Aorta (tissue), 5 donors: ENCODE measurements around the gene EXOC3L1. TPM values are rescaled to one million over a fixed set of nuclear protein-coding genes. Genes with fewer than 3 reads are reported as not detected.

Experiments
- ATAC-seq: fragments of 200-7000 bp; cut with Tn5 transposase; one replicate; pipeline ENCODE4 v1.9.1; 2022; ENCODE audit warnings: moderate library complexity; ENCODE audit not compliant: low FRiP score
- DNase-seq, 2 donors: peaks; one replicate each; pipeline ENCODE4 v3.0.0-alpha.2; 2020
- H3K27ac ChIP-seq, 2 donors: one replicate each; pipeline ENCODE4 v1.5.1; 2013; ENCODE audit warnings: low read length in 2 of 2, mild to moderate bottlenecking in 2 of 2, moderate library complexity in 2 of 2, control low read depth in 1 of 2, inconsistent platforms in 1 of 2, low read depth in 1 of 2
- H3K27me3 ChIP-seq, 2 donors: one replicate each; pipeline ENCODE4 v1.6.1; 2013; ENCODE audit warnings: control low read depth in 1 of 2, low read length in 1 of 2, mild to moderate bottlenecking in 1 of 2, moderate library complexity in 1 of 2; ENCODE audit not compliant: insufficient read depth in 2 of 2, control insufficient read depth in 1 of 2
- H3K36me3 ChIP-seq, 2 donors: one replicate each; pipeline ENCODE4 v1.6.1; 2013; ENCODE audit warnings: control low read depth in 1 of 2, low read length in 1 of 2, mild to moderate bottlenecking in 1 of 2; ENCODE audit not compliant: insufficient read depth in 2 of 2, control insufficient read depth in 1 of 2
- H3K4me1 ChIP-seq, 2 donors: one replicate each; pipeline ENCODE4 v1.6.1; 2013; ENCODE audit warnings: low read length in 2 of 2, control low read depth in 1 of 2, mild to moderate bottlenecking in 1 of 2, moderate library complexity in 1 of 2; ENCODE audit not compliant: insufficient read depth in 2 of 2, control insufficient read depth in 1 of 2
- H3K4me3 ChIP-seq, 2 donors: one replicate each; pipeline ENCODE4 v1.5.1; 2013; ENCODE audit warnings: low read length in 2 of 2, control low read depth in 1 of 2, mild to moderate bottlenecking in 1 of 2
- H3K9me3 ChIP-seq: one replicate; pipeline ENCODE4 v1.6.1; 2013; ENCODE audit warnings: mild to moderate bottlenecking, low read length; ENCODE audit not compliant: control insufficient read depth
- WGBS, 2 donors: extraction: QIAGEN DNeasy Blood & Tissue Kit; methylation state at CpG; one replicate each; pipeline ENCODE4 v1.1.7; 2013; 5-methylcytosine and 5-hydroxymethylcytosine counted together
- intact Hi-C, 2 donors: fragments of 100-400 bp; cut with DNase I; formaldehyde crosslinking; loops; one replicate each; pipeline versions ENCODE4 v1.14.2 to v1.15.0; 2022
- polyA plus RNA-seq, 2 donors: library from polyadenylated mRNA; stranded (reverse); fragments of 200-250 nt; gene quantifications; one replicate each; pipeline ENCODE4 v1.2.3, GENCODE V29; 2013
- total RNA-seq, 2 donors: library from RNA; stranded (reverse); fragmentation: NEBNext Ultra II Directional; extraction: Animal tissue kit (Norgen Biotek cat#: 25700); gene quantifications; one replicate each; pipeline ENCODE4 v1.2.1, GENCODE V29; 2021
- donor health status: healthy with polysubstance abuse.
- donor health status: Bipolar disorder and iron deficiency.
- donor health status: DM: no; HTN: no; CAD: no.
- donor health status: DM: no; HTN: no; CAD: no.
- donor health status: DM: yes; HTN: yes; CAD: no.

EXOC3L1 gene
- total and polyA plus RNA-seq, 4 donors: 0.51 to 4.4 (median 1.5) TPM

DNA sequence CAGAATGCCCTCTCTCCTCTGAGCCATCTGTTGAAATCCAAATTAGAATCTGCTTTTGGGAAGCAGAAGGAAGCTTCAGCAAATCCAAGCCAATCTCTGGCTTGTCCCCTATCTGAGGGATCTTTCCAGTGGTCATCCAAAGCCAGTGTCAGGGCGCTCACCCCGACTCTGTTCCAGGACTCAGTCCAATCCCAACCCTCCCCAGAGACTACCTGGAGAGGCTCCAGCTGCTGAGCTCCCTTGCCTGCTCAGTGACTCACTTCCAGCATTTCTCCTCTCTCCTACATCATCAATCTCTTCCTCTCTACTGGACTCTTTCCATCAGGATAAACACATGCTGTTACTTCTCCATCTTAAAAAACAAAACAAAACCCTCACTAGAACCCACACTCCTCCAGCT lies 8.6 kb downstream of the EXOC3L1 start:
- H3K4me3 ChIP-seq: no peak overlapping the region
- 6 to 8% methylated on average over 2 of the region's 2 CpGs for WGBS, 2 donors
- H3K4me1 ChIP-seq: no peaks in the 10 kb centered on the region
- no peak overlapping the region for H3K27ac ChIP-seq
- H3K36me3 ChIP-seq: no peaks in the 10 kb centered on the region
- H3K9me3 ChIP-seq: no peaks in the 10 kb centered on the region
- DNase-seq (peak in 1 of 2 donors; percentile 87), ATAC-seq (no peak)
- peaks cover 0 to 2% of the 10 kb centered on the region in 2 donors for H3K27me3 ChIP-seq
- intact Hi-C loops: loop anchor here (10.0 kb wide), 2 partner anchors 207 to 287 kb away; no protein-coding TSS in a partner anchor

DNA sequence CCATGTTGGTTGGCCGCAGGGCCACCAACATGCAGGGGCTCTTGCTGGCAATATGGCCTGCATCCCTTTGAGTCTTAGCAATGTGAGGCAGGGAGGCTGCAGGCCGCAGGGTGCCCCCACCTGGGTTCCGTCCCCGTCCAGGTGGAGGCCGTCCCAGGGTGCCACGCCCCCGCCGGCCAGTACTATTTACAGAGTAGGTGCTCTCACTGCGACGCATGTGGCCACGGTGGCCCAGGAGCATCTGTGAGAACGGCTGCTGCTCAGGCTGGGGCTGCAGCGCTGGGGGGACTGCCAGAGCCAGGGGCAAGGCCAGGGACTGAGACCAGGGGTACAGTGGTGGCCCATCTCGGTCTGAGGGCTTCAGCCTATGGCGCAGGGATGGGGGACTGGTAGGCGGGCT lies 9.8 kb downstream of the EXOC3L1 start:
- Histone ChIP-seq H3K4me3 (no peak overlapping the region), H3K27me3 (peaks cover 0 to 2% of the 10 kb centered on the region in 2 donors), H3K4me1 (no peaks in the 10 kb centered on the region), H3K27ac (no peak overlapping the region), H3K9me3 (no peaks in the 10 kb centered on the region), H3K36me3 (no peaks in the 10 kb centered on the region)
- 90 to 93% methylated on average over 16 of the region's 16 CpGs for WGBS, 2 donors
- DNase-seq (peak in 1 of 2 donors; percentile 75), ATAC-seq (no peak)
- intact Hi-C loops: loop anchor here (10.0 kb wide), 2 partner anchors 205 to 285 kb away; no protein-coding TSS in a partner anchor

DNA sequence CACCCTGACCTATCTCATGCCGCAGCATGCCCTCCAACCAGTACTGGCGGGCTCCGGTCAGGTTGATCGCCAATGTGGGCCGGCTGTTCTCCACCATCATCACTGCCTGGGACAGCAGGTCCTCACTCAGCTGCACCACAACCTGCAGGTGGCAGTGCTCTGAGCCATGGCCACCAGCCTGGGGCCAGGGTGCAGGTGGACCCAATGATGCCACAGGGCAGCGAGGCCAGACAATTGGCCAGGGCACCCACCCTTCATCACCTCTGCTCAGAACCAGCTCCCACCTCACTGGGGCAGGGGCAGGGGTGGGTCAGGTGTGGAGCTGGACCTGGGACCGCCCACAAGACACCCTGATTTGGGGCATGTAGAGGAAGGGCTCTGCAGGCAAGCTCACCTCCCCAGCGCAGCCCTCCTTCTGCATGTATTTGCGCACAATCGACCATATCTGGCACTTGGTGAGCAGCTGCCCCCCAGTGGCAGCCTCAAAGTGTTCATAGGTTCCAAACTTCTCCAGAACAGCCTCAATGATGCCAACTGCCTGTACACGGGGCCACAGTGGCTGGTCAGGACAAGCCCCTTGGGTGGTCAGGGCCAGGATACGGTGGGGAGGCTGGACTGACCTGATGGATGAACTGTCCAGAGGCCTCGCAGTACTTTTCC lies 10.4 kb downstream of the EXOC3L1 start:
- Histone ChIP-seq H3K4me3 (no peak overlapping the region), H3K9me3 (no peaks in the 10 kb centered on the region), H3K27ac (no peak overlapping the region), H3K36me3 (no peaks in the 10 kb centered on the region), H3K27me3 (peaks cover 0 to 2% of the 10 kb centered on the region in 2 donors), H3K4me1 (no peaks in the 10 kb centered on the region)
- DNase-seq: peak in 1 of 2 donors; percentile 75
- intact Hi-C loops: loop anchor here (10.0 kb wide), 2 partner anchors 205 to 285 kb away; no protein-coding TSS in a partner anchor
- no peak for ATAC-seq
- WGBS, 2 donors: 91 to 92% methylated on average over 13 of the region's 13 CpGs

DNA sequence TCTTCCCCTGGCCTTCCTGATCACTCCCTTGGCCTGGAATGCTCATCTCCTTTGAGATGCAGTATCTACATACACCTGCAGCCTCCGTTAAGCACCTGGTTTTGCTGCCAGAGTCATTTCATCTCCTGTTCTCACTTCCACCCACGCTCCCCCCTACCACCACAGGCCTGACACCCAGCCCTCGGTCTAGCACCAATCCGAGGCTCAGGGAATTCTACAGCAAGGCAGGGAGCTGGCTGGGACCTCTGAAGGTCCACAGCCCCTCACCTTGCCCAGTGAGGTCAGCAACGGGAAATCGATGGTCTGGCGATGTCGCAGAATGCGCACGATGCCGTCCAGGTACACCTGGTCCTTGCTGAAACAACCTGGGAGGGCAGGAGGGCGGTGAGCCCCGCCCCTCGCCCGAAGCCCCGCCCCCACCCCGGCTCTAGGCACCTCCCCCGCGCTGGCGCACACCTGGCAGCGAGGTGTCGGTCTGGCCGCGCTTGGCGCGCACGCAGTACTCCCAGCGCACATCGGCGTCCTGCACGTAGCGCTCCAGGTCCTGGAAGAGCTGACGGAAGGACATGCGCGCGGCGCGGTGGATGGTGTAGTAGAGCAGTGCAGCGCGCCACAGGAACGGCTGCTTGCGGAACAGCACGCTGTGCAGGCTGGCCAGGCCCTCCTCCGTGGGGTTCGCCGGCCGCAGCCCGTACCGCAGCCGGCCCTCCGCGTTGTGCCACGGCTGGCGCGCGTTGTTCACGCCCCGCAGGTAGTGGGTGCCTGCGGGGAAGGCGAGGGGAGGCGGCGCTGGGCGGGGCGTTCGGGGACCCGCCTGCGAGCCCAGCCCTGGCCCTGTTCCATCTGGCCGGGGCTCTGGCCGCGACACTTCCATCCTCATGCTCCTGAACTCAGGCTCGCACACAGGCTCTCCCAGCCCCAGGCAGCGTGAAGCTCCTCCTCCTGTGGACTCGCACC lies 11.9 kb downstream of the EXOC3L1 start:
- Histone ChIP-seq H3K36me3 (no peaks in the 10 kb centered on the region), H3K4me3 (no peak overlapping the region), H3K27ac (no peak overlapping the region), H3K9me3 (no peaks in the 10 kb centered on the region), H3K27me3 (peaks cover 0 to 2% of the 10 kb centered on the region in 2 donors), H3K4me1 (no peaks in the 10 kb centered on the region)
- DNase-seq (peak; percentile 73 to 85), ATAC-seq (peak; percentile 20)
- WGBS, 2 donors: 5 to 6% methylated on average over 63 to 73 of the region's 73 CpGs
- intact Hi-C loops: no loop called here

DNA sequence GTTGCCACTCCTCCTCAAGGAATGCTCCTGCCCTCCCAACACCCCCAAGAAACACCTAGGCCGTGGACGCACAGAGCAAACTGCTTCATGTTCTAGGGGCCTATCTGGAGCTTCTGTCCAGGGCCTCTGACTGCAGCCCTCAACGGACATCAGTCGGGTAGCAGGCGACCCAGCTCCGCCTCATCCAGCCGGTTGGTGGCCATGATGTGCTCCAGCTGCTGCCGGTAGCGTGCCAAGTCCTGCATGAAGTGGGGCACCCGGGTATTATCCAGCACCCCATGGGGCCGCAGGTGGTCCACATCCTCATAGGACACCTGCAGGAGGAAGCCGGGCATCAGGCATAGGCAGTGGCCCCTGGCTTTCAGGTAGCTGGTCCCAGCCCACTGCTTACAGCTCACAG lies 13.3 kb downstream of the EXOC3L1 start:
- Histone ChIP-seq H3K4me1 (no peaks in the 10 kb centered on the region), H3K27ac (no peak overlapping the region), H3K9me3 (no peaks in the 10 kb centered on the region), H3K27me3 (peaks cover 0 to 2% of the 10 kb centered on the region in 2 donors), H3K36me3 (no peaks in the 10 kb centered on the region), H3K4me3 (no peak overlapping the region)
- WGBS, 2 donors: 91 to 95% methylated on average over 12 of the region's 12 CpGs
- DNase-seq (no peak), ATAC-seq (no peak)
- intact Hi-C loops: no loop called here

DNA sequence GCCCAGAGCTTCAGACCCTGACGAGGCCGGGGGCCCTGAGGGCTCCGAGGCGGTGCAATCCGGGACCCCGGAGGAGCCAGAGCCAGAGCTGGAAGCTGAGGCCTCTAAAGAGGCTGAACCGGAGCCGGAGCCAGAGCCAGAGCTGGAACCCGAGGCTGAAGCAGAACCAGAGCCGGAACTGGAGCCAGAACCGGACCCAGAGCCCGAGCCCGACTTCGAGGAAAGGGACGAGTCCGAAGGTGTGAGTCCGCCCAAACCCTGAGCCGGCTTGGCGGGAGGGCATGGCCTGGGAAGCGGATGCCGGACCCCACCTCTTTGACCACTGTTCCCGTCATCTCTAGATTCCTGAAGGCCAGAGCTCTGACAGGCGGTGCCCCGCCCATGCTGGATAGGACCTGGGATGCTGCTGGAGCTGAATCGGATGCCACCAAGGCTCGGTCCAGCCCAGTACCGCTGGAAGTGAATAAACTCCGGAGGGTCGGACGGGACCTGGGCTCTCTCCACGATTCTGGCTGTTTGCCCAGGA lies 15.2 kb downstream of the EXOC3L1 start:
- H3K27ac ChIP-seq: peak overlapping the region in 1 of 2 donors; percentile 41
- ATAC-seq (no peak), DNase-seq (no peak)
- no peak overlapping the region for H3K4me3 ChIP-seq
- no peaks in the 10 kb centered on the region for H3K36me3 ChIP-seq
- intact Hi-C loops: no loop called here
- 61 to 65% methylated on average over 28 to 31 of the region's 31 CpGs for WGBS, 2 donors
- H3K27me3 ChIP-seq: peaks cover 0 to 2% of the 10 kb centered on the region in 2 donors
- no peaks in the 10 kb centered on the region for H3K9me3 ChIP-seq
- H3K4me1 ChIP-seq: no peaks in the 10 kb centered on the region

DNA sequence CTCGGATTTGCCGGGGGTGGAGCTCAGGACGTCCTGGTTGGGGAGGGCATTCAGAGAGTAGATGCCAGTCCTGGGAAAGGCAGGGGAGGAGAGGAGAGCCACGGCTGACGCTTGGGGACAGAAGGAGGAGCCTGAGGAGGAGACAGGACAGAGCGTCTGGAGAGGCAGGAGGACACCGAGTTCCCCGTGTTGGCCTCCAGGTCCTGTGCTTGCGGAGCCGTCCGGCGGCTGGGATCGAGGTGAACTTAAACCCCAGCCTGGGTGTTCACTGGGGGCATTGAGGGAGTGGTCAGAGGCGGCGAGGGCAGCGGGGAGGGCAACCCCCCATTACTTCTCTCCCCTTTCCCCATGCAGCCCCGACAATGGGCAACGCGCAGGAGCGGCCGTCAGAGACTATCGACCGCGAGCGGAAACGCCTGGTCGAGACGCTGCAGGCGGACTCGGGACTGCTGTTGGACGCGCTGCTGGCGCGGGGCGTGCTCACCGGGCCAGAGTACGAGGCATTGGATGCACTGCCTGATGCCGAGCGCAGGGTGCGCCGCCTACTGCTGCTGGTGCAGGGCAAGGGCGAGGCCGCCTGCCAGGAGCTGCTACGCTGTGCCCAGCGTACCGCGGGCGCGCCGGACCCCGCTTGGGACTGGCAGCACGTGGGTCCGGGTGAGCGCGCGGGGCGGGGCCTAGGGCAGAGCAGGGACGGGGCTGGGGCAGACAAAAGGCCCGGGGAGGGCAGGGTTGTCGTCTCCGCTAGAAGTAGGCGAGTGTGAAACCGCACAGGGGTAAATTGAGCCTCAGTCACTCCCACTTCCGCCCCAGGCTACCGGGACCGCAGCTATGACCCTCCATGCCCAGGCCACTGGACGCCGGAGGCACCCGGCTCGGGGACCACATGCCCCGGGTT lies 15.9 kb downstream of the EXOC3L1 start:
- ATAC-seq (peak; percentile 85), DNase-seq (peak; percentile 92 to 95)
- no peaks in the 10 kb centered on the region for H3K4me1 ChIP-seq
- H3K9me3 ChIP-seq: no peaks in the 10 kb centered on the region
- intact Hi-C loops: no loop called here
- WGBS, 2 donors: 1% methylated on average over 66 to 71 of the region's 71 CpGs
- peak overlapping the region in 1 of 2 donors; percentile 90 for H3K27ac ChIP-seq
- H3K36me3 ChIP-seq: no peaks in the 10 kb centered on the region
- H3K4me3 ChIP-seq: peak overlapping the region; percentile 0 to 8
- peaks cover 0 to 2% of the 10 kb centered on the region in 2 donors for H3K27me3 ChIP-seq

DNA sequence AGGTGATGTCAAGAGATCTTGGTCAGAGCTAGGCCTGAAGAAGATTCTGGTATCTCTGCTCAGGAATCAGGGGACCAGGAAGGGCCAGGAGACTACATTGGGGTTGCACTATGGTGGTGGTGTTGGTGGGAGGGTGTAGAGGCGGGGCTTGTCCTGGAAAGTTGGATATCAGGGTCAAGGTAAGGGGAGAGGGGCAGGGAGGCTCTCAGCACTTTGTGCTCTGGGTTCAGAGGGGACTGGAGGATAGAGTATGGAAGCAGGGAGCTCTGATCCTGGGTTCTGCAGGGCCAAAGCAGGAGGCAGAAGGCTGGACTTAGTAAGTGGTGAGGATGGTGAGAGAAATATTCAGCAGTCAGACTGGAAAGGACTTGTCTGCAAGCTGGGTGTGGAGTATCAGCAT lies 16.6 kb downstream of the EXOC3L1 start:
- Histone ChIP-seq H3K4me3 (peak overlapping the region in 1 of 2 donors; percentile 0), H3K27ac (peak overlapping the region in 1 of 2 donors; percentile 90), H3K4me1 (no peaks in the 10 kb centered on the region), H3K36me3 (no peaks in the 10 kb centered on the region), H3K9me3 (no peaks in the 10 kb centered on the region), H3K27me3 (peaks cover 0 to 2% of the 10 kb centered on the region in 2 donors)
- DNase-seq: no peak
- intact Hi-C loops: no loop called here
- WGBS, 2 donors: 93 to 100% methylated on average over 1 of the region's 1 CpG
- no peak for ATAC-seq
